Spleen (tissue), 11 donors: Measurements from ENCODE around the gene CDC37. TPM values are rescaled to one million over a fixed set of nuclear protein-coding genes. Genes with fewer than 3 reads are reported as not detected.

Experiments
- DNase-seq: peaks from one replicate; pipeline ENCODE4 v3.0.0-alpha.2; 2020
- H3K27ac ChIP-seq, 8 donors: fragments of 200-600 bp; sonication (generic) in 7 of 8; 1 replicate in 4 of 8; 2 replicates in 4 of 8; pipeline versions ENCODE4 v1.5.0 to v1.8.0; 2016 to 2021; ENCODE audit warnings: inconsistent platforms in 4 of 8, mild to moderate bottlenecking in 4 of 8, moderate library complexity in 1 of 8
- H3K27me3 ChIP-seq, 7 donors: fragments of 200-600 bp; sonication (generic) in 6 of 7; replicated peaks in 1 of 7; 1 replicate in 4 of 7; 2 replicates in 3 of 7; pipeline versions ENCODE4 v1.5.0 to v1.8.0; 2016 to 2021; ENCODE audit warnings: inconsistent platforms in 3 of 7, mild to moderate bottlenecking in 1 of 7
- H3K36me3 ChIP-seq, 6 donors: fragments of 200-600 bp; sonication (generic) in 5 of 6; 1 replicate in 4 of 6; 2 replicates in 2 of 6; pipeline versions ENCODE4 v1.5.0 to v1.8.0; 2016 to 2021; ENCODE audit warnings: inconsistent platforms in 2 of 6
- H3K4me1 ChIP-seq, 6 donors: fragments of 200-600 bp; sonication (generic) in 5 of 6; 1 replicate in 3 of 6; 2 replicates in 3 of 6; pipeline versions ENCODE4 v1.5.0 to v1.8.0; 2016 to 2021; ENCODE audit warnings: inconsistent platforms in 3 of 6
- H3K4me3 ChIP-seq, 8 donors: fragments of 200-600 bp; sonication (generic) in 7 of 8; 1 replicate in 4 of 8; 2 replicates in 4 of 8; pipeline versions ENCODE4 v1.5.0 to v1.8.0; 2016 to 2021; ENCODE audit warnings: inconsistent platforms in 4 of 8, mild to moderate bottlenecking in 4 of 8, moderate library complexity in 2 of 8
- H3K9me3 ChIP-seq, 8 donors: fragments of 200-600 bp; sonication (generic) in 7 of 8; 1 replicate in 4 of 8; 2 replicates in 4 of 8; pipeline versions ENCODE4 v1.5.0 to v1.8.0; 2016 to 2021; ENCODE audit warnings: inconsistent platforms in 4 of 8
- POLR2A ChIP-seq, 3 donors: fragments of 450-650 bp; IDR thresholded peaks; one replicate each; pipeline ENCODE4 v1.5.1; 2017; ENCODE audit warnings: antibody characterized with exemption in 3 of 3, mild to moderate bottlenecking in 1 of 3
- POLR2AphosphoS5 ChIP-seq, 3 donors: sonication (generic); formaldehyde crosslinking; IDR thresholded peaks; one replicate each; pipeline ENCODE4 v1.5.1; 2017; ENCODE audit warnings: antibody characterized with exemption in 3 of 3
- WGBS, 5 donors: extraction: QIAGEN DNeasy Blood & Tissue Kit in 3 of 5; methylation state at CpG; one replicate each; pipeline versions ENCODE4 v1.1.5 to v1.1.7; 2013 to 2018; 5-methylcytosine and 5-hydroxymethylcytosine counted together
- intact Hi-C: fragments of 100-400 bp; cut with DNase I; formaldehyde crosslinking; loops from one replicate; pipeline ENCODE4 v1.15.0; 2023; ENCODE audit warnings: low total_unique reads
- polyA plus RNA-seq, 3 donors: library from polyadenylated mRNA; stranded (reverse); fragments of 200-250 nt; gene quantifications; one replicate each; pipeline ENCODE4 v1.2.1, GENCODE V29; 2013
- total RNA-seq, 7 donors: library from RNA; depleted of rRNA in 3 of 7; stranded (reverse); fragments of >200 nt in 3 of 7; fragmentation: NEBNext Ultra II Directional in 4 of 7; extraction: Animal tissue kit (Norgen Biotek cat#: 25700) in 4 of 7; gene quantifications; one replicate each; pipeline versions ENCODE4 v1.1.0 to v1.2.1, GENCODE V29; 2016 to 2021
- TF ChIP-seq, protein P1 (sequence below), 11 experiments: fragments of 200-600 bp in 7 of 11; fragments of 450-650 bp in 4 of 11; sonication (generic) in 4 of 11; IDR thresholded peaks in 8 of 11; conservative IDR thresholded peaks in 3 of 11; 1 replicate in 7 of 11; 2 replicates in 4 of 11; pipeline versions ENCODE4 v1.4.0 to v1.8.0; 2016 to 2021; ENCODE audit warnings: antibody characterized with exemption in 11 of 11, inconsistent platforms in 4 of 11, mild to moderate bottlenecking in 1 of 11
- donor health status: healthy with polysubstance abuse.
- donor health status: DM: no; HTN: no; CAD: no; lungs with moderate emphysema.
- donor health status: DM: no; HTN: no; CAD: no.
- donor health status: Bipolar disorder and iron deficiency.
- donor health status: healthy.
- donor health status: DM: no; HTN: no; CAD: no.
- donor health status: DM: yes; HTN: yes; CAD: no.

Gene CDC37
- total and polyA plus RNA-seq, 10 donors = 131 to 387 (median 160) TPM

DNA sequence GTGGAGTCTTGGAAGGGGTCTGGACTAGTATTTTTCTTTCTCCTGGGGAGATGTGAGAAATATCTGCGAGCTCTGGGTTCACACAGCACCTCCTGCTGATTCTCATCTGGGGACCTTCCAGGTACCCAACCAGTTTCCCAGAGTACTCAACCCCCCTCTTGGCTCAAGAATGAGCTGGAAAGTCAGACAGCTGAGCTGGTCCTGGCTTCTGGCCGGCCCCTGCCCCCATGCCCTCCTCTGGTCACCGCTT is 14.8 kb upstream of the CDC37 start:
- WGBS, 5 donors = 3 to 14% (median 8%) methylated on average over 3 of the region's 3 CpGs
- H3K36me3 ChIP-seq = no peaks in the 10 kb centered on the region
- peaks cover 0 to 7% (median 0%) of the 10 kb centered on the region in 8 donors for H3K9me3 ChIP-seq
- intact Hi-C loops = no loop called here
- H3K4me1 ChIP-seq = peaks cover 28 to 84% (median 62%) of the 10 kb centered on the region in 6 donors
- no peak overlapping the region for H3K4me3 ChIP-seq
- DNase-seq = no peak
- TF ChIP-seq POLR2AphosphoS5 (IDR thresholded peaks at IDR 0.05) (no peak), POLR2A (IDR thresholded peaks at IDR 0.05) (no peak)
- TF ChIP-seq, protein P1, sequence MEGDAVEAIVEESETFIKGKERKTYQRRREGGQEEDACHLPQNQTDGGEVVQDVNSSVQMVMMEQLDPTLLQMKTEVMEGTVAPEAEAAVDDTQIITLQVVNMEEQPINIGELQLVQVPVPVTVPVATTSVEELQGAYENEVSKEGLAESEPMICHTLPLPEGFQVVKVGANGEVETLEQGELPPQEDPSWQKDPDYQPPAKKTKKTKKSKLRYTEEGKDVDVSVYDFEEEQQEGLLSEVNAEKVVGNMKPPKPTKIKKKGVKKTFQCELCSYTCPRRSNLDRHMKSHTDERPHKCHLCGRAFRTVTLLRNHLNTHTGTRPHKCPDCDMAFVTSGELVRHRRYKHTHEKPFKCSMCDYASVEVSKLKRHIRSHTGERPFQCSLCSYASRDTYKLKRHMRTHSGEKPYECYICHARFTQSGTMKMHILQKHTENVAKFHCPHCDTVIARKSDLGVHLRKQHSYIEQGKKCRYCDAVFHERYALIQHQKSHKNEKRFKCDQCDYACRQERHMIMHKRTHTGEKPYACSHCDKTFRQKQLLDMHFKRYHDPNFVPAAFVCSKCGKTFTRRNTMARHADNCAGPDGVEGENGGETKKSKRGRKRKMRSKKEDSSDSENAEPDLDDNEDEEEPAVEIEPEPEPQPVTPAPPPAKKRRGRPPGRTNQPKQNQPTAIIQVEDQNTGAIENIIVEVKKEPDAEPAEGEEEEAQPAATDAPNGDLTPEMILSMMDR (IDR thresholded peaks at IDR 0.05 in 8 of 11, conservative IDR thresholded peaks at IDR 0.05 in 3 of 11) = no peak
- H3K27me3 ChIP-seq = peaks cover 9 to 72% (median 69%) of the 10 kb centered on the region in 7 donors
- no peak overlapping the region for H3K27ac ChIP-seq

DNA sequence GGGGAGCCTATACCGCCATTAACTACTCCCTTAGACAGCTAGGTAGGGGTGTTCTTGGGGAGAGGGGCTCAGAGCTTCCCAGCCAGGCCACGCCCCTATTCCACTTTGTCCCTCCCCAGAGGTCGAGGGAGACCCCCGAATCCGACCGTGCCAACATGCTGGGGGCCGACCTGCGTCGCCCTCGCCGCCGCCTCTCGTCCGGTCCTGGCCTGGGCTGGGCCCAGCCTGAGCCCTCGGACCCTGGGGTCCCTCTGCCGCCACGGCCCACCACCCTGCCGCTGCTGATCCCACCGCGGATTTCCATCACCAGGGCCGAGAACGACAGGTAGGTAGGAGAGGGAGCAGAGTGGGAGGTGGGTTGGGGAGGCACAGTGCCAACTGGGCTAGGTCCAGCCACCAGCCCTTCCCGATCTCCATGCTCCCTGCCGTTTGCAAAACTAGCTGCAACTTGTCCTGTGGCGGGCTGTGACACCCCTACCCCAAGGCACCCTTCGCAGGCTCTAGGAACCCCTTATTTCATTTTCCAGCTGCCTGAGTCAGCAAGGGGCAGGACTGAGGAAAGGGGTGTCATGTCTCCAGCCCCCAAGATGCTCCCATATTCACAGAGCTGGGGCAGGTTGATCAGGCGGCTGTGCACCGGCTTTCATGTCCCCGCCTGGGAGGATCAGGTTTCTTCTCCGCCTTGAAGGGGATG is 14.3 kb upstream of the CDC37 start:
- no peak overlapping the region for H3K27ac ChIP-seq
- 13 to 23% (median 15%) methylated on average over 25 to 30 of the region's 30 CpGs for WGBS, 5 donors
- peaks cover 9 to 67% (median 64%) of the 10 kb centered on the region in 7 donors for H3K27me3 ChIP-seq
- H3K9me3 ChIP-seq = peaks cover 0 to 7% (median 0%) of the 10 kb centered on the region in 8 donors
- no peaks in the 10 kb centered on the region for H3K36me3 ChIP-seq
- intact Hi-C loops = no loop called here
- peaks cover 28 to 86% (median 63%) of the 10 kb centered on the region in 6 donors for H3K4me1 ChIP-seq
- H3K4me3 ChIP-seq = no peak overlapping the region
- TF ChIP-seq POLR2A (IDR thresholded peaks at IDR 0.05) = no peak
- TF ChIP-seq POLR2AphosphoS5 (IDR thresholded peaks at IDR 0.05) = no peak
- TF ChIP-seq, protein P1 (IDR thresholded peaks at IDR 0.05 in 8 of 11, conservative IDR thresholded peaks at IDR 0.05 in 3 of 11) = no peak
- no peak for DNase-seq

DNA sequence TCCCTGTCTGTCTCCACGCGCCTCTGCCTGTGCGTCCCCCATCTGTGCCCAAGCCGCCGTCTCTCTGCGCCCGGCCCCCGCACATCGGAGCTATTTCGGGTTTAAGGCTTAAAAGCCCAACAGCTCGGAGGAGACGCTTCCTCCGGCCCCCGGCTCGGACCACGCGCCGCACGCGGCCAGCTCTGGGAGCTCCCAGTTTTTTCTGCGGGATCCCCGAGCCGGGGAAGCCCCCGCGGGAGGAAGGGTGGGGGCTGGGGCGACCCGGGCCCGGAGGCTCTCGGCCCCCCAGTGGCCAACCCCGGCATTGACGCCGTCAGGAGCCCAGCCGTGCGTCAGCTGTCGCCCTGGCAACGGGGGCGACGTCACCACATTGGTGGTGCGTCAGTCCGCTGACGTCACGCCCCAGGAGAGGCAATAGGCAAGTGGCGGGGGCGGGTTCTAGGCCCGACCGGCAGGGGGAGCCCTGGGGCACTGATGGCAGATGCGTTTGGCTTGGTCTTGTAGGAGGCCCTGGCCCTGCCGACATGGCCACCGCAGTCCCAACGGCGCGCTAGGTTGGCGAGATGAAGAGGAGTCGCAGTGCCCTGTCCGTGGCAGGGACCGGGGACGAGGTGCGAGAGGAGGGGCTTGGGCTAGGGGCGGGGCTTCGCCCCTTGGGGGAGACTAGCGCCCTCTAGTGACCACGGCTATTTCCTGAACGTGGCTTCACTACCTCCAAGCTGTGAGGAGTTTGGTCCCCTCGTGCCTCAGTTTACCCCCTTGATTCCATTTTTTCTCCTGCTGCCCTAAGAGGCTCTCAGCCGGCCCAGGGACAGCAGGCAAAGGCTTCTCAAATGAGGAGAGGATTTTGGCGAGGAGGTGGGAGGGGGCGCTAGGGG is 13.3 kb upstream of the CDC37 start:
- Histone ChIP-seq H3K36me3 (no peaks in the 10 kb centered on the region), H3K27ac (peak overlapping the region in 7 of 8 donors; percentile 20 to 80 (median 59)), H3K9me3 (peaks cover 0 to 7% (median 0%) of the 10 kb centered on the region in 8 donors), H3K27me3 (peaks cover 9 to 57% (median 53%) of the 10 kb centered on the region in 7 donors), H3K4me1 (peaks cover 32 to 86% (median 70%) of the 10 kb centered on the region in 6 donors), H3K4me3 (peak overlapping the region in 7 of 8 donors; percentile 27 to 66 (median 38))
- 2 to 6% (median 3%) methylated on average over 44 to 67 of the region's 67 CpGs for WGBS, 5 donors
- TF ChIP-seq POLR2AphosphoS5 (IDR thresholded peaks at IDR 0.05) (peak; percentile 59 to 82 (median 63)), POLR2A (IDR thresholded peaks at IDR 0.05) (no peak)
- TF ChIP-seq, protein P1 (IDR thresholded peaks at IDR 0.05 in 8 of 11, conservative IDR thresholded peaks at IDR 0.05 in 3 of 11) = peak; percentile 90 to 99 (median 95)
- intact Hi-C loops = no loop called here
- peak; percentile 95 for DNase-seq

- H3K4me3 ChIP-seq = peak overlapping the region in 7 of 8 donors; percentile 27 to 66 (median 38)
- H3K27ac ChIP-seq = peak overlapping the region in 6 of 8 donors; percentile 29 to 80 (median 64)
- peaks cover 32 to 86% (median 70%) of the 10 kb centered on the region in 6 donors for H3K4me1 ChIP-seq
- no peaks in the 10 kb centered on the region for H3K36me3 ChIP-seq
- peaks cover 9 to 51% (median 47%) of the 10 kb centered on the region in 7 donors for H3K27me3 ChIP-seq
- TF ChIP-seq POLR2A (IDR thresholded peaks at IDR 0.05) (no peak), POLR2AphosphoS5 (IDR thresholded peaks at IDR 0.05) (no peak)
- TF ChIP-seq, protein P1 (IDR thresholded peaks at IDR 0.05 in 8 of 11, conservative IDR thresholded peaks at IDR 0.05 in 3 of 11) = no peak
- H3K9me3 ChIP-seq = peaks cover 0 to 7% (median 0%) of the 10 kb centered on the region in 8 donors
- intact Hi-C loops = no loop called here
- WGBS, 5 donors = 7 to 13% (median 12%) methylated on average over 9 of the region's 9 CpGs
- DNase-seq = no peak
Measured at GRCh38 chr19:10416083-10416379, 12.7 kb upstream of the CDC37 start.
